ENCODE measurements around the gene GDAP1L1. TPM values are rescaled to one million over a fixed set of nuclear protein-coding genes. Genes with fewer than 3 reads are reported as not detected.
"Not testable (repeated sequence)": the region's sequence is repeated elsewhere in the genome, so short reads cannot be mapped to it uniquely, and the experiment has no call there.

GDAP1L1 gene
- total and polyA plus RNA-seq, 2 donors (not counting 1 experiment from before 2014, with no cell fraction given) = not detected

GRCh38 chr20:44228465-44229258 is 18.4 kb upstream of the GDAP1L1 start:
- H2AFZ ChIP-seq (ENCODE audit: low read length) = no peak overlapping the region
- H3K27me3 ChIP-seq (ENCODE audit: control insufficient read depth, insufficient read depth, low read length) = no peaks in the 10 kb centered on the region
- H3K9me3 ChIP-seq (ENCODE audit: control insufficient read depth, insufficient read depth, low read depth, low read length) = no peaks in the 10 kb centered on the region
- H3K4me1 ChIP-seq (ENCODE audit: control insufficient read depth, extremely low read depth, insufficient read depth, low read length) = no peaks in the 10 kb centered on the region
- DNase-seq (ENCODE audit: low read depth in 2 of 2) = no peak
- no peaks in the 10 kb centered on the region for H4K20me1 ChIP-seq (ENCODE audit: control insufficient read depth, extremely low read depth, insufficient read depth, low read length)
- H3K4me2 ChIP-seq (ENCODE audit: extremely low read depth, insufficient read depth, low read length) = no peak overlapping the region
- no peak overlapping the region for H3K27ac ChIP-seq (ENCODE audit: insufficient read depth, low read length)
- H3K36me3 ChIP-seq (ENCODE audit: control insufficient read depth, insufficient read depth, low read length) = no peaks in the 10 kb centered on the region
- H3K4me3 ChIP-seq (replicated peaks in 1 of 4; ENCODE audit: control extremely low read depth in 1 of 4, insufficient read depth in 1 of 4, low read depth in 3 of 4, low read length in 4 of 4) = no peak overlapping the region
- no peaks in the 10 kb centered on the region for H3K79me2 ChIP-seq (ENCODE audit: control insufficient read depth, insufficient read depth, low read length)
- no peak for TF ChIP-seq EZH2 (IDR thresholded peaks at IDR 0.05; ENCODE audit: low read length, missing control alignments)
- no peak for TF ChIP-seq CTCF (conservative IDR thresholded peaks at IDR 0.05 in 1 of 2, IDR thresholded peaks at IDR 0.05 in 1 of 2; ENCODE audit: low read depth in 1 of 2, low read length in 2 of 2)
- H3K9ac ChIP-seq (ENCODE audit: insufficient read depth, low read length) = no peak overlapping the region

DNA sequence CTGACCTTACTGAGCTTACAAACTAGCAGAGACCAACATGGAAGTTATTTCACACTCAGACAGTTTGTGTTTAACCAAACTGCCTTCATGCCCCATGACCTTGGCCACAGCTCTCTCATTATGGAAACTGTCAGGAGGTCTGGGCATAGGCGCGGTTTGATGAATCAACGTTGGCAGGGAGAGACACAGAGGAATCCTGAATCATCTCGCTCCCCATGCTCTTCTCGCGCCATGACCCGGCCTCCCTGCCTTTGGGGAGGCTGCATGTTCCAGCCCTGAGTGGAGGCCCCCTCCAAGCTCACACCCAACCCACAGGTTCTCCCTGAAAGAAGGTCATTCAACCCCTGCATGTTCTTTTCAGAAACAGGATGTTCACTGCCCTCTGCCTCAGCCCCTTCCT is 15.9 kb upstream of the GDAP1L1 start:
- H3K79me2 ChIP-seq (ENCODE audit: control insufficient read depth, insufficient read depth, low read length) = no peaks in the 10 kb centered on the region
- no peak overlapping the region for H3K27ac ChIP-seq (ENCODE audit: insufficient read depth, low read length)
- H2AFZ ChIP-seq (ENCODE audit: low read length) = no peak overlapping the region
- H3K4me1 ChIP-seq (ENCODE audit: control insufficient read depth, extremely low read depth, insufficient read depth, low read length) = no peaks in the 10 kb centered on the region
- H3K27me3 ChIP-seq (ENCODE audit: control insufficient read depth, insufficient read depth, low read length) = no peaks in the 10 kb centered on the region
- H3K9me3 ChIP-seq (ENCODE audit: control insufficient read depth, insufficient read depth, low read depth, low read length) = no peaks in the 10 kb centered on the region
- no peaks in the 10 kb centered on the region for H3K36me3 ChIP-seq (ENCODE audit: control insufficient read depth, insufficient read depth, low read length)
- no peak overlapping the region for H3K4me2 ChIP-seq (ENCODE audit: extremely low read depth, insufficient read depth, low read length)
- no peak overlapping the region for H3K9ac ChIP-seq (ENCODE audit: insufficient read depth, low read length)
- no peaks in the 10 kb centered on the region for H4K20me1 ChIP-seq (ENCODE audit: control insufficient read depth, extremely low read depth, insufficient read depth, low read length)
- TF ChIP-seq EZH2 (IDR thresholded peaks at IDR 0.05; ENCODE audit: low read length, missing control alignments) = no peak
- TF ChIP-seq CTCF (conservative IDR thresholded peaks at IDR 0.05 in 1 of 2, IDR thresholded peaks at IDR 0.05 in 1 of 2; ENCODE audit: low read depth in 1 of 2, low read length in 2 of 2) = no peak
- H3K4me3 ChIP-seq (replicated peaks in 1 of 4; ENCODE audit: control extremely low read depth in 1 of 4, insufficient read depth in 1 of 4, low read depth in 3 of 4, low read length in 4 of 4) = no peak overlapping the region
- DNase-seq (ENCODE audit: low read depth in 2 of 2) = no peak

GRCh38 chr20:44231713-44232468 is 15.2 kb upstream of the GDAP1L1 start:
- Histone ChIP-seq H4K20me1 (ENCODE audit: control insufficient read depth, extremely low read depth, insufficient read depth, low read length) (no peaks in the 10 kb centered on the region), H3K9me3 (ENCODE audit: control insufficient read depth, insufficient read depth, low read depth, low read length) (no peaks in the 10 kb centered on the region), H3K4me1 (ENCODE audit: control insufficient read depth, extremely low read depth, insufficient read depth, low read length) (no peaks in the 10 kb centered on the region), H3K4me3 (replicated peaks in 1 of 4; ENCODE audit: control extremely low read depth in 1 of 4, insufficient read depth in 1 of 4, low read depth in 3 of 4, low read length in 4 of 4) (no peak overlapping the region), H3K27ac (ENCODE audit: insufficient read depth, low read length) (no peak overlapping the region), H3K79me2 (ENCODE audit: control insufficient read depth, insufficient read depth, low read length) (no peaks in the 10 kb centered on the region), H2AFZ (ENCODE audit: low read length) (no peak overlapping the region), H3K9ac (ENCODE audit: insufficient read depth, low read length) (no peak overlapping the region), H3K4me2 (ENCODE audit: extremely low read depth, insufficient read depth, low read length) (no peak overlapping the region), H3K36me3 (ENCODE audit: control insufficient read depth, insufficient read depth, low read length) (no peaks in the 10 kb centered on the region), H3K27me3 (ENCODE audit: control insufficient read depth, insufficient read depth, low read length) (no peaks in the 10 kb centered on the region)
- DNase-seq (ENCODE audit: low read depth in 2 of 2) = no peak
- TF ChIP-seq EZH2 (IDR thresholded peaks at IDR 0.05; ENCODE audit: low read length, missing control alignments) (no peak), CTCF (conservative IDR thresholded peaks at IDR 0.05 in 1 of 2, IDR thresholded peaks at IDR 0.05 in 1 of 2; ENCODE audit: low read depth in 1 of 2, low read length in 2 of 2) (no peak)

DNA sequence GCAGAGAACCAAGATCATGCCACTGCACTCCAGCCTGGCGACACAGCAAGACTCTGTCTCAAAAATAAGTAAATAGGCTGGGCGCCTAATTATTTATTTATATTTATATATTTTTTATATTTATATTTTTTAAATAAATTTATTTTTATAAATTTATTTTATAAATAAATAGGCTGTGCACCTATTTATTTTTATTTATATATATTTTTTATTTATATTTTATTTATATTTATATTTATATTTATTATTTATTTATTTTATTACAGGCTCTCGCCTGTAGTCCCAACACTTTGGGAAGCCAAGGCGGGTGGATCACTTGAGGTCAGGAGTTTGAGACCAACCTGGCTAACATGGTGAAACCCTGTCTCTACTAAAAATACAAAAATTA is 14.6 kb upstream of the GDAP1L1 start:
- H3K27ac ChIP-seq (ENCODE audit: insufficient read depth, low read length) = not testable (repeated sequence)

More for the DNA sequence above, 14.6 kb upstream of the GDAP1L1 start:
- H3K36me3 ChIP-seq (ENCODE audit: control insufficient read depth, insufficient read depth, low read length); H3K4me3 ChIP-seq (replicated peaks in 1 of 4; ENCODE audit: control extremely low read depth in 1 of 4, insufficient read depth in 1 of 4, low read depth in 3 of 4, low read length in 4 of 4); H4K20me1 ChIP-seq (ENCODE audit: control insufficient read depth, extremely low read depth, insufficient read depth, low read length); H3K4me2 ChIP-seq (ENCODE audit: extremely low read depth, insufficient read depth, low read length); H3K9ac ChIP-seq (ENCODE audit: insufficient read depth, low read length); H3K79me2 ChIP-seq (ENCODE audit: control insufficient read depth, insufficient read depth, low read length); H3K27me3 ChIP-seq (ENCODE audit: control insufficient read depth, insufficient read depth, low read length); DNase-seq (ENCODE audit: low read depth in 2 of 2); H3K4me1 ChIP-seq (ENCODE audit: control insufficient read depth, extremely low read depth, insufficient read depth, low read length); H2AFZ ChIP-seq (ENCODE audit: low read length); H3K9me3 ChIP-seq (ENCODE audit: control insufficient read depth, insufficient read depth, low read depth, low read length): not testable (repeated sequence)
